HUDEP-2 (cell line): ENCODE measurements around the gene CDH13.

Source experiments
- DNase-seq, 76 experiments: peaks; one replicate each; lab custom pipeline; 2025; ENCODE audit not compliant: unreplicated experiment in 76 of 76; lab: John Stamatoyannopoulos, UW

Gene CDH13

GRCh38 chr16:83356986-83357385, 730.2 kb downstream of the CDH13 start:
- DNase-seq, result no peak

DNA sequence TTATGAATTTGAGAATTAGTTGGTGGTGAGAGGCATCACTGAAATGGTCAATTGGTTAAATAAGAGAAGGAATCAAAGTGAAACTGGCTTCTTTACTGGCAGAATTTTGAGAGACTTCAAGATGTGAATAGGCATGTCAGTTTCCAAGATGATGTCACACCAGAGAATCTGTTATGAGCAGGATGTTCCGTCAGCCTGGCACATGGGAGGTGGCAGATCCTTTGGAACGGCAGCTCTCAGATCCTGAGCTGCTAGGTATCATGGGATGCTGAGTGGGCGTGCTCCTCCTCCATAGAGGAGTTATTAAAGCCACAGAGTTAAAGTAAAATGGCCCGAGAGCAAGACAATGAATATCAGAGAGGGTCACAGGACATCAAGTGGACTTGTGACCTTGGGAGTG, 736.8 kb downstream of the CDH13 start:
- no peak for DNase-seq

DNA sequence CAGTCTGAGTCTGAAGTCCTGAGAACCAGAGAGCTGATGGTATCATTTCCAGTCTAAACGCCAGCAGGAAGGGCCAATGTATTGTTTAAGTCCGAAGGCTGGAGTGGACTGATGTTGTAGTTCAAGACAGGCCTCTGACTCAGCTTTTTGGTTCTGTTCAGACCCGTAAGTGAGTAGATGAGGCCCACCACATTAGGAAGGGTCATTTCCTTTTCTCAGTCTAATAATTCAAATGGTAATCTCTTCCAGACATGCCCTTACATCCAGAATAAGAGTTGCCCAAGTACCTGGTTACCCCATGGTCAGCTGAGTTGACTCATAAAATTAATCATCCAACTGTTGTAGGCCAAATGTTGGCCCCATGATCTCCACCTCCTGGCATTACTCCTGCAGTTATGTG, 738.4 kb downstream of the CDH13 start:
- no peak for DNase-seq

- DNase-seq, result no peak
Observed at GRCh38 chr16:83366228-83366627, 739.5 kb downstream of the CDH13 start.

GRCh38 chr16:83374979-83375378, 748.2 kb downstream of the CDH13 start:
- DNase-seq, result no peak

GRCh38 chr16:83389751-83390150, 763.0 kb downstream of the CDH13 start:
- no peak for DNase-seq

- no peak for DNase-seq
Observed at GRCh38 chr16:83390759-83391158, 764.0 kb downstream of the CDH13 start.

- DNase-seq, result no peak
Observed at GRCh38 chr16:83392743-83393142, 766.0 kb downstream of the CDH13 start.

DNA sequence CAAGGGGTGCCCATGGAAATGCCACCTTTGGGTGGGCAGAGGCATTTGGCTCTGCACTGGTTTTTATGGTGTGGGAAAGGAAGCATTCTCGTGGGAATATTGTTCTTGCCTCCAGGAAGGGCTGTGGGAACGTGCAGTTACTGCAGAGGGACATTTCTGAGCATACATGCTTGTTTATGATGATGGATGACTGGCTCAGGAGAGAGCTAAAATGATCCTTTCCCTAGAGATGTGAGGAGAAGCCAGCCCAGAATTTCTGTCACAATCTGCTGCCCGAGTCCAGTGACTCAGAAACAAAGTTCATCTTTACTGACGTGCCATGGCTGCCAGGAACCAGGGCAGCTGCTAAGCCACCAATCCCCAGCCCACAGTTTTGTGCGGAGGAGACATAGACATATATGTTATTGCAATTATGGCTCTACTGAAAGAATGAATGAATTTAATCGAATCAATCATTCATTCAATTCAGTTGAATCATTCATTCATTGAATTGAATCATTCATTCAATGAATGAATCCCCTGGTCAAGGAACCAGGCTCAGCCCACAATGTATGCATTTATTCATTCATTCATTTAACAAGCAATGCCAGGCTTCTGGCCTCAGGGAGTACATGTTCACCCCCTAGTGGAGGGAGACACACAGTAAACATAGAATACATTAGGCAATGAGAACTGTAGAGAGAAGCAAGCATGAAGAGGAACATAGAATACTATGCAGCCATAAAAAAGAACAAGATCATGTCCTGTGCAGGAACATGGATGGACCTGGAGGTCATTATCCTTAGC, 766.6 kb downstream of the CDH13 start:
- DNase-seq, result no peak

GRCh38 chr16:83397601-83398291, 771.0 kb downstream of the CDH13 start:
- DNase-seq, result no peak

- no peak for DNase-seq
Observed at GRCh38 chr16:83400234-83400633, 773.5 kb downstream of the CDH13 start.

- DNase-seq, result no peak
Observed at GRCh38 chr16:83402160-83402814, 775.5 kb downstream of the CDH13 start.

DNA sequence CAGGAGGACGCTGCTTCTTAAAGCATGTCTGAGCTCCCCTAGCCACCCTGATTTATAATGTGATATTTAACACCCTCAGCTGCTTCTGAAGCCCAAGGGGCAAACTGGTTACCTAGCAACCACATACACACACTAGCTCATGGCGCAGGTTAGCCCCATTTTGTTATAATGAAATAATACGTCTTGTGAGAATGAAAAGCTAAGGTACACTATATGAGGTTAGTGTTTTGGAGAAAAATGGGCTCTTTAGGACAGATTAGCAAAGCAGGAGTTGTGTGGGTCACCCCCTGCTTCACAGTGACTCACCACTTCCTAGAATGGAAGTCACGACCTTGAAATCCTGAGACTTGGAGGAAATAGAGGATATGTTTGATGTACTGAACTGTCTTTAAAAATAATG, 776.2 kb downstream of the CDH13 start:
- no peak for DNase-seq

GRCh38 chr16:83403761-83404160, 777.0 kb downstream of the CDH13 start:
- no peak for DNase-seq

GRCh38 chr16:83404261-83404660, 777.5 kb downstream of the CDH13 start:
- no peak for DNase-seq

GRCh38 chr16:83407928-83408327, 781.2 kb downstream of the CDH13 start:
- DNase-seq, result no peak

DNA sequence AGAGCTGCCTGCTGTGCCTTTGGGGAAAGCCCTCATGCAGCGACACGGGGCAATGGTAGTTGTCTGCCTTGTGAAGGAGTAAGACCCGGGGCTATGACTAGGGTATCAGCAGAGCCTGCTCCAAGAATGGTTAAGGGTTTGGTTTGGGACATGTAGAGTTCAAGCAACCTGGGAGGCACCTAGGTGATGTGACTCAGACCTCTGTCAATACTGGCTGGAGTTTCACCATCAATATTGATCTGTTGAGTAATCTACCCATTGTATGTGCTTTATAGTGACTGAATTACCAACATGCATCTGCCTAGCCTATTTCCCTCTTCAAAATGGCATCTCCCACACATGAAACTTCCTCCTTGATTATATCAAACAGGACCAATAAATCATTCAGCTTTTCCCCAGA, 782.6 kb downstream of the CDH13 start:
- no peak for DNase-seq

- no peak for DNase-seq
Observed at GRCh38 chr16:83418565-83418964, 791.8 kb downstream of the CDH13 start.

DNA sequence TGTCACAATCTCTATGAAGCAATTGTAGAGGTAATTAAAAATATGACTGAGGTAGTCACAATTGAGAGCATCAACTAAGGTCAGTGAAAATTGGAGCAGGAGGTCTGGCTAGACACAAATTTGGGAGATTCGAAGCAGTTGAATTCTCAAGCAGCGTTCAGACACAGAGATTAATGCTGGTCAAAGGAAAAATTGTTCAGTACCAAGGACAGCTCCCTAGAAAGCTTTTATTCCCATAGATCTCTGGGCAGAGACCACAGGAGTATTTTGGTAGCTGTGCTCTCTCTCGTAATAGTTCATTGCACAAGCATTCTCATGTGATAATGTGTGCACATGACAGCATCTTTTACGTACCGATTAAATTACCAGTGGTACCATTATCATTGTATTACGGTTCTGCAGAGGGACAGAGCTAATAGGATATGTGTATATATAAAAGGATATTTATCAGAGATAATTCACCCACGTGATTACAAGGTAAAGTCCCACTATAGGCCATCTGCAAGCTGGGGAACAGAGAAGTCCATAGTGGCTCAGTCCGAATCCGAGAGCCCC, 793.5 kb downstream of the CDH13 start:
- DNase-seq, result peak in 7 of 76 experiments; percentile 0 to 20 (median 8)

DNA sequence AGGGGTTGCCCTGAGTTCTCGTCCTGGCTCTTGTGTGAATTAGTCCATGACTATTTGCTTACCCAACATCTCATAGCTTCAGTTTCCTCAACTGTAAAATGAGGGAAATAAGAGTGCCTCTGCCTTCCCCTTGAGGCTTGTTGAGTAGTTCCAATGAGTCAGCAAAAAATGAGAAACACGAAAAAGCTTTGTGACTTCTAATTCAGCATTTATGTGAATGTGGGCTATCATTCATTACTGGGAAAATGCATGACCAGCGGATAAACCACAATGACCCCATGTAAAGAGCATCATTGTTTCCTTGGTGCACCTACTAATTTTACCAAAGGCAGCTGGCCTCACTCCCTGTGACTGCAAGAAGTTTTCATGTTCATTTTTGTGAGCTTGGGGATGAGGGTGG, 806.4 kb downstream of the CDH13 start:
- DNase-seq, result no peak

DNA sequence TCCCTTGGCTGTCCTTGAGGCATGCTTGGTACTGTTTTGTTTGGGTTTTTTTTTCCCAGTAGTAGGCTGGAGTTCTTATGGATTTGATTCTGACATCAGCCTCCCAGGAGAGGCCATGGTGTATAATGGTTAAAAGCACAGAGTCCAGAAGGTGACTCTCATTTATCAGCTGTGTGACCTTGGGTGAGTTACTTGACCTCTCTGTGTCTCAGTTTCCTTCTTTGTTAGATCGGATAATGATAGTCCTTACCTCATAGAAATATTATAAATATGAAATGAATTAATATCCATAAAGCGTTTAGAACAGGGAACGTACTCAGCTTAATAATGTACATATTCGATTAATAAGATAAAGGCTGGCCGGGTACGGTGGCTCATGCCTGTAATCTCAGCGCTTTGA, 810.3 kb downstream of the CDH13 start:
- DNase-seq, result no peak
